Mucosa of gallbladder (tissue), 1 donor: Measurements from ENCODE around the gene CMTM8. TPM values are rescaled to one million over a fixed set of nuclear protein-coding genes. Genes with fewer than 3 reads are reported as not detected.

Source experiments
- DNase-seq: peaks from one replicate; pipeline ENCODE4 v3.0.0-alpha.2; 2020; ENCODE audit warnings: low spot score
- total RNA-seq: library from RNA; stranded (reverse); gene quantifications from one replicate; pipeline ENCODE4 v1.2.1, GENCODE V29; 2021
- donor health status: DM: no; HTN: no; CAD: no.

Gene CMTM8
- total RNA-seq, 1 donor from 2014 or later = 6.0 TPM

GRCh38 chr3:32410367-32411246 is 172.1 kb downstream of the CMTM8 start:
- no peak for DNase-seq

- no peak for DNase-seq
Measured at GRCh38 chr3:32411442-32411841, 173.0 kb downstream of the CMTM8 start.

GRCh38 chr3:32412887-32413286 is 174.4 kb downstream of the CMTM8 start:
- DNase-seq = no peak

GRCh38 chr3:32413845-32414521 is 175.5 kb downstream of the CMTM8 start:
- no peak for DNase-seq

GRCh38 chr3:32414522-32415202 is 176.2 kb downstream of the CMTM8 start:
- no peak for DNase-seq

- no peak for DNase-seq
Measured at GRCh38 chr3:32419742-32420125, 181.3 kb downstream of the CMTM8 start.

Other genes starting within 250 kb of the CMTM8 start
- 31.1 TPM for gene GPD1L, start 132.1 kb upstream of the CMTM8 start, total RNA-seq
- 19.3 TPM for gene CMTM7, start 153.2 kb downstream of the CMTM8 start, total RNA-seq